HepG2 (cell line): ENCODE measurements around the gene CKB. TPM values are rescaled to one million over a fixed set of nuclear protein-coding genes. Genes with fewer than 3 reads are reported as not detected.

Source experiments
- ATAC-seq: fragments of 200-7000 bp; cut with Tn5 transposase; 3 replicates; pipeline ENCODE4 v1.9.1; 2020; ENCODE audit warnings: mild to moderate bottlenecking, moderate library complexity
- BruUV-seq: library from RNA; stranded (reverse); fragments of 400-500 nt; replicated peaks from 2 replicates; lab custom pipeline; 2021; lab: Mats Ljungman, UMichigan
- CTCF ChIA-PET: fragments of 300-600 bp; formaldehyde crosslinking; extraction: SDS; loops from one replicate; lab custom pipeline; 2021; ENCODE audit warnings: low total read pairs, inconsistent platforms, low intra/inter-chr PET ratio; lab: Yijun Ruan, JAX
- POLR2A ChIA-PET: fragments of 350-600 bp; sonication (Branson Sonifier 250); formaldehyde crosslinking; loops from one replicate; lab custom pipeline; 2020; ENCODE audit warnings: antibody characterized with exemption, inconsistent platforms; lab: Yijun Ruan, JAX
- DNase-seq: peaks from one replicate; pipeline ENCODE4 v3.0.0-alpha.2; 2015; ENCODE audit warnings: low spot score
- FAIRE-seq: peaks from 3 replicates; lab custom pipeline; 2011; peaks lifted over from hg19 to GRCh38; lab: Jason Lieb, UNC
- H2AFZ ChIP-seq: one replicate; pipeline ENCODE4 v1.6.1; 2011; ENCODE audit warnings: low read length, inconsistent platforms
- H3K27ac ChIP-seq: fragments of 300-600 bp; 3 replicates; pipeline ENCODE4 v1.8.0; 2011; ENCODE audit warnings: mixed run types, mild to moderate bottlenecking, mixed read lengths, low read length, inconsistent platforms; ENCODE audit not compliant: insufficient read depth; ENCODE audit errors: extremely low read length
- H3K27me3 ChIP-seq, 2 experiments: fragments of 200-600 bp in 1 of 2; 2 replicates in 1 of 2; 3 replicates in 1 of 2; pipeline versions ENCODE4 v1.6.0 to v1.8.0; 2011; ENCODE audit warnings: low read length in 2 of 2, mild to moderate bottlenecking in 2 of 2, moderate library complexity in 2 of 2, inconsistent platforms in 1 of 2; ENCODE audit not compliant: insufficient read depth in 2 of 2, control insufficient read depth in 1 of 2
- H3K36me3 ChIP-seq, 2 experiments: fragments of 200-600 bp in 1 of 2; replicated peaks in 1 of 2; 2 replicates in 1 of 2; 3 replicates in 1 of 2; pipeline versions ENCODE4 v1.5.1 to v1.8.0; 2011; ENCODE audit warnings: low read length in 2 of 2, inconsistent platforms in 1 of 2; ENCODE audit not compliant: insufficient read depth in 2 of 2, control insufficient read depth in 1 of 2
- H3K4me1 ChIP-seq: 2 replicates; pipeline ENCODE4 v1.5.1; 2012; ENCODE audit warnings: low read length, inconsistent platforms; ENCODE audit not compliant: insufficient read depth
- H3K4me2 ChIP-seq: 2 replicates; pipeline ENCODE4 v1.6.0; 2011; ENCODE audit warnings: low read depth, low read length, inconsistent platforms
- H3K4me3 ChIP-seq, 3 experiments: fragments of 200-600 bp in 1 of 3; sonication (generic), shearing (Covaris generic) in 1 of 3; replicated peaks in 1 of 3; 2 replicates each; pipeline ENCODE4 v1.5.1; 2011 to 2016; ENCODE audit warnings: low read length in 3 of 3, inconsistent platforms in 2 of 3, low read depth in 2 of 3, mild to moderate bottlenecking in 2 of 3, control low read depth in 1 of 3, mixed read lengths in 1 of 3; ENCODE audit not compliant: insufficient read depth in 1 of 3
- H3K79me2 ChIP-seq: one replicate; pipeline ENCODE4 v1.6.1; 2011; ENCODE audit warnings: low read length, inconsistent platforms; ENCODE audit not compliant: insufficient read depth
- H3K9ac ChIP-seq: 2 replicates; pipeline ENCODE4 v1.6.0; 2011; ENCODE audit warnings: mild to moderate bottlenecking, low read depth, low read length, inconsistent platforms; ENCODE audit not compliant: insufficient read depth
- H3K9me3 ChIP-seq: 2 replicates; pipeline ENCODE4 v1.5.1; 2012; ENCODE audit warnings: mild to moderate bottlenecking, low read length
- H4K20me1 ChIP-seq: 2 replicates; pipeline ENCODE4 v1.6.0; 2011; ENCODE audit warnings: inconsistent platforms, mild to moderate bottlenecking, low read length, moderate library complexity; ENCODE audit not compliant: insufficient read depth
- EED ChIP-seq: sonication (generic); formaldehyde crosslinking; IDR thresholded peaks from 2 replicates; pipeline ENCODE4 v1.5.0; 2020; ENCODE audit warnings: mild to moderate bottlenecking, missing genetic modification reagents
- PPARG ChIP-seq: conservative IDR thresholded peaks from 2 replicates; pipeline ENCODE4 v1.6.1; 2016; ENCODE audit warnings: missing biosample characterization, missing genetic modification reagents
- RAD21 ChIP-seq: fragments of 450-650 bp; formaldehyde crosslinking; IDR thresholded peaks from 2 replicates; pipeline ENCODE4 v1.5.0; 2020; ENCODE audit warnings: mild to moderate bottlenecking
- RBAK ChIP-seq: sonication (generic); formaldehyde crosslinking; IDR thresholded peaks from 2 replicates; pipeline ENCODE4 v1.5.1; 2020; ENCODE audit warnings: mild to moderate bottlenecking, missing genetic modification reagents
- SSRP1 ChIP-seq: IDR thresholded peaks from 2 replicates; pipeline ENCODE4 v1.6.1; 2016; ENCODE audit warnings: control low read depth
- TSC22D2 ChIP-seq: sonication (generic); formaldehyde crosslinking; IDR thresholded peaks from 2 replicates; pipeline ENCODE4 v1.5.1; 2020; ENCODE audit warnings: missing genetic modification reagents, mild to moderate bottlenecking, borderline replicate concordance
- ZNF274 ChIP-seq: sonication (generic); formaldehyde crosslinking; IDR thresholded peaks from 2 replicates; pipeline ENCODE4 v1.5.1; 2020; ENCODE audit warnings: mild to moderate bottlenecking, missing genetic modification reagents
- ZNF33B ChIP-seq: sonication (generic); formaldehyde crosslinking; IDR thresholded peaks from 2 replicates; pipeline ENCODE4 v1.5.1; 2020; ENCODE audit warnings: mild to moderate bottlenecking, missing genetic modification reagents
- ZNF367 ChIP-seq: sonication (generic); formaldehyde crosslinking; IDR thresholded peaks from 2 replicates; pipeline ENCODE4 v1.4.0; 2020; ENCODE audit warnings: missing genetic modification reagents, borderline replicate concordance
- ZNF501 ChIP-seq: sonication (generic); formaldehyde crosslinking; IDR thresholded peaks from 2 replicates; pipeline ENCODE4 v1.5.1; 2020; ENCODE audit warnings: mild to moderate bottlenecking, moderate library complexity, missing genetic modification reagents
- ZNF546 ChIP-seq: sonication (generic); formaldehyde crosslinking; conservative IDR thresholded peaks from 2 replicates; pipeline ENCODE4 v1.8.1; 2023; ENCODE audit warnings: mild to moderate bottlenecking, missing genetic modification reagents
- ZNF747 ChIP-seq: sonication (generic); formaldehyde crosslinking; IDR thresholded peaks from 2 replicates; pipeline ENCODE4 v1.8.1; 2023; ENCODE audit warnings: missing genetic modification reagents, mild to moderate bottlenecking, borderline replicate concordance
- WGBS: methylation state at CpG from one replicate; pipeline ENCODE4 v1.1.6; 2017; ENCODE audit warnings: low lambda C conversion rate; 5-methylcytosine and 5-hydroxymethylcytosine counted together
- in situ Hi-C: cut with HindIII; loops from 2 replicates; pipeline ENCODE4 v1.10.0; 2017; ENCODE audit warnings: low pct_unique_long_range_greater_than_20kb; ENCODE audit not compliant: extremely low pct_ligation_motif_present
- intact Hi-C: fragments of 100-400 bp; cut with micrococcal nuclease; formaldehyde crosslinking; loops from one replicate; pipeline ENCODE4 v1.10.0; 2022; ENCODE audit not compliant: unreplicated experiment
- polyA plus RNA-seq, 8 experiments: library from polyadenylated mRNA; depleted of rRNA in 3 of 8; stranded (reverse) in 7 of 8; unstranded in 1 of 8; fragments of >200 nt; fragmentation: Illumina TruSeq in 4 of 8; extraction: Trizol in 4 of 8; gene quantifications; 2 replicates each; pipeline versions ENCODE4 v1.2.1 to v1.2.3, GENCODE V29; 2011 to 2016; ENCODE audit warnings: low read depth in 4 of 8, missing spikeins in 1 of 8, mixed read lengths in 1 of 8; ENCODE audit not compliant: insufficient read depth in 1 of 8
- total RNA-seq, 5 experiments: library from RNA; depleted of rRNA; stranded (reverse); fragments of >200 nt; fragmentation: Illumina TruSeq; extraction: Trizol; gene quantifications; 2 replicates each; pipeline ENCODE4 v1.2.3, GENCODE V29; 2016; ENCODE audit warnings: low read depth in 1 of 5
- TF ChIP-seq, protein P1 (sequence below): sonication (generic); formaldehyde crosslinking; IDR thresholded peaks from 2 replicates; pipeline ENCODE4 v1.5.0; 2020; ENCODE audit warnings: missing genetic modification reagents
- TF ChIP-seq, protein P2 (sequence below): sonication (generic); formaldehyde crosslinking; IDR thresholded peaks from 2 replicates; pipeline ENCODE4 v1.8.1; 2023; ENCODE audit warnings: missing genetic modification reagents, mild to moderate bottlenecking, borderline replicate concordance
- TF ChIP-seq, protein P3 (sequence below): sonication (generic); formaldehyde crosslinking; IDR thresholded peaks from 2 replicates; pipeline ENCODE4 v1.4.0; 2020; ENCODE audit warnings: missing genetic modification reagents
- TF ChIP-seq, protein P4 (sequence below): sonication (generic); formaldehyde crosslinking; IDR thresholded peaks from 2 replicates; pipeline ENCODE4 v1.4.0; 2020; ENCODE audit warnings: missing genetic modification reagents
- TF ChIP-seq, protein P5 (sequence below): sonication (generic); formaldehyde crosslinking; IDR thresholded peaks from 2 replicates; pipeline ENCODE4 v1.8.1; 2023; ENCODE audit warnings: missing genetic modification reagents, inconsistent platforms, borderline replicate concordance

CKB gene
- total and polyA plus RNA-seq, 2 of the 13 experiments (the other 11 are each of a cell fraction or from before 2014, with no cell fraction given): 82.3 to 217 TPM

- intact Hi-C loops: no loop called here
- H3K36me3 ChIP-seq: peaks cover 8 to 26% of the 10 kb centered on the region in 2 experiments; a peak in 3 of 5 replicates
- peak overlapping the region; percentile 82 for H3K4me2 ChIP-seq
- ChIA-PET CTCF (no interaction called here), POLR2A (interaction anchor here (1.5 to 2.3 kb wide), 4 partner anchors 12 to 66 kb away, joined by 6 to 12 read pairs (median 8); partner anchors contain the start of genes KLC1 and TRMT61A)
- H3K9me3 ChIP-seq: no peaks in the 10 kb centered on the region
- peaks cover 14% of the 10 kb centered on the region; the same call in 1 of the 2 replicates for H4K20me1 ChIP-seq
- H3K27me3 ChIP-seq: peaks cover 0 to 3% of the 10 kb centered on the region in 2 experiments; a peak in 1 of 5 replicates
- no peak for FAIRE-seq
- peak overlapping the region; percentile 81 to 100 (median 92) for H3K4me3 ChIP-seq
- H3K27ac ChIP-seq: peak overlapping the region; percentile 88
- H3K79me2 ChIP-seq: peaks cover 79% of the 10 kb centered on the region
- in situ Hi-C loops: no loop called here
- DNase-seq: no peak
- ATAC-seq: peak; percentile 48
- H3K9ac ChIP-seq: peak overlapping the region; percentile 91
- H3K4me1 ChIP-seq: peaks cover 48% of the 10 kb centered on the region
- no CpG with 5 or more reads among the region's 25 CpGs for WGBS
- no peak overlapping the region for H2AFZ ChIP-seq
- no TSS peak for BruUV-seq
- TF ChIP-seq PPARG (CRISPR knock-in tag): no peak
- TF ChIP-seq, protein P1, sequence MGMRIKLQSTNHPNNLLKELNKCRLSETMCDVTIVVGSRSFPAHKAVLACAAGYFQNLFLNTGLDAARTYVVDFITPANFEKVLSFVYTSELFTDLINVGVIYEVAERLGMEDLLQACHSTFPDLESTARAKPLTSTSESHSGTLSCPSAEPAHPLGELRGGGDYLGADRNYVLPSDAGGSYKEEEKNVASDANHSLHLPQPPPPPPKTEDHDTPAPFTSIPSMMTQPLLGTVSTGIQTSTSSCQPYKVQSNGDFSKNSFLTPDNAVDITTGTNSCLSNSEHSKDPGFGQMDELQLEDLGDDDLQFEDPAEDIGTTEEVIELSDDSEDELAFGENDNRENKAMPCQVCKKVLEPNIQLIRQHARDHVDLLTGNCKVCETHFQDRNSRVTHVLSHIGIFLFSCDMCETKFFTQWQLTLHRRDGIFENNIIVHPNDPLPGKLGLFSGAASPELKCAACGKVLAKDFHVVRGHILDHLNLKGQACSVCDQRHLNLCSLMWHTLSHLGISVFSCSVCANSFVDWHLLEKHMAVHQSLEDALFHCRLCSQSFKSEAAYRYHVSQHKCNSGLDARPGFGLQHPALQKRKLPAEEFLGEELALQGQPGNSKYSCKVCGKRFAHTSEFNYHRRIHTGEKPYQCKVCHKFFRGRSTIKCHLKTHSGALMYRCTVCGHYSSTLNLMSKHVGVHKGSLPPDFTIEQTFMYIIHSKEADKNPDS (CRISPR knock-in tag): peak; percentile 35; the same call in 1 of the 2 replicates
- TF ChIP-seq ZNF367 (CRISPR knock-in tag): peak; percentile 11; the same call in 1 of the 2 replicates
- peak; percentile 28; the same call in 1 of the 2 replicates for TF ChIP-seq ZNF33B
- TF ChIP-seq, protein P2, sequence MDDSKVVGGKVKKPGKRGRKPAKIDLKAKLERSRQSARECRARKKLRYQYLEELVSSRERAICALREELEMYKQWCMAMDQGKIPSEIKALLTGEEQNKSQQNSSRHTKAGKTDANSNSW (CRISPR knock-in tag): 0 out of 2 replicates have a peak, but pooled peaks have one; percentile 25
- TF ChIP-seq ZNF546 (CRISPR knock-in tag): 0 out of 2 replicates have a peak, but pooled peaks have one; percentile 23
- TF ChIP-seq ZNF274 (CRISPR knock-in tag): 0 out of 2 replicates have a peak, but pooled peaks have one; percentile 29
- TF ChIP-seq EED (CRISPR knock-in tag): 0 out of 2 replicates have a peak, but pooled peaks have one; percentile 62
- TF ChIP-seq TSC22D2 (CRISPR knock-in tag): 0 out of 2 replicates have a peak, but pooled peaks have one; percentile 42
- TF ChIP-seq RAD21 (CRISPR knock-in tag): no peak
- TF ChIP-seq, protein P3, sequence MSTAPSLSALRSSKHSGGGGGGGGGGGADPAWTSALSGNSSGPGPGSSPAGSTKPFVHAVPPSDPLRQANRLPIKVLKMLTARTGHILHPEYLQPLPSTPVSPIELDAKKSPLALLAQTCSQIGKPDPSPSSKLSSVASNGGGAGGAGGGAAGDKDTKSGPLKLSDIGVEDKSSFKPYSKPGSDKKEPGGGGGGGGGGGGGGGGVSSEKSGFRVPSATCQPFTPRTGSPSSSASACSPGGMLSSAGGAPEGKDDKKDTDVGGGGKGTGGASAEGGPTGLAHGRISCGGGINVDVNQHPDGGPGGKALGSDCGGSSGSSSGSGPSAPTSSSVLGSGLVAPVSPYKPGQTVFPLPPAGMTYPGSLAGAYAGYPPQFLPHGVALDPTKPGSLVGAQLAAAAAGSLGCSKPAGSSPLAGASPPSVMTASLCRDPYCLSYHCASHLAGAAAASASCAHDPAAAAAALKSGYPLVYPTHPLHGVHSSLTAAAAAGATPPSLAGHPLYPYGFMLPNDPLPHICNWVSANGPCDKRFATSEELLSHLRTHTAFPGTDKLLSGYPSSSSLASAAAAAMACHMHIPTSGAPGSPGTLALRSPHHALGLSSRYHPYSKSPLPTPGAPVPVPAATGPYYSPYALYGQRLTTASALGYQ (CRISPR knock-in tag): 0 out of 2 replicates have a peak, but pooled peaks have one; percentile 31
- TF ChIP-seq, protein P4, sequence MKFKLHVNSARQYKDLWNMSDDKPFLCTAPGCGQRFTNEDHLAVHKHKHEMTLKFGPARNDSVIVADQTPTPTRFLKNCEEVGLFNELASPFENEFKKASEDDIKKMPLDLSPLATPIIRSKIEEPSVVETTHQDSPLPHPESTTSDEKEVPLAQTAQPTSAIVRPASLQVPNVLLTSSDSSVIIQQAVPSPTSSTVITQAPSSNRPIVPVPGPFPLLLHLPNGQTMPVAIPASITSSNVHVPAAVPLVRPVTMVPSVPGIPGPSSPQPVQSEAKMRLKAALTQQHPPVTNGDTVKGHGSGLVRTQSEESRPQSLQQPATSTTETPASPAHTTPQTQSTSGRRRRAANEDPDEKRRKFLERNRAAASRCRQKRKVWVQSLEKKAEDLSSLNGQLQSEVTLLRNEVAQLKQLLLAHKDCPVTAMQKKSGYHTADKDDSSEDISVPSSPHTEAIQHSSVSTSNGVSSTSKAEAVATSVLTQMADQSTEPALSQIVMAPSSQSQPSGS (CRISPR knock-in tag): 0 out of 2 replicates have a peak, but pooled peaks have one; percentile 10
- 0 out of 2 replicates have a peak, but pooled peaks have one; percentile 22 for TF ChIP-seq ZNF501 (CRISPR knock-in tag)
- TF ChIP-seq, protein P5, sequence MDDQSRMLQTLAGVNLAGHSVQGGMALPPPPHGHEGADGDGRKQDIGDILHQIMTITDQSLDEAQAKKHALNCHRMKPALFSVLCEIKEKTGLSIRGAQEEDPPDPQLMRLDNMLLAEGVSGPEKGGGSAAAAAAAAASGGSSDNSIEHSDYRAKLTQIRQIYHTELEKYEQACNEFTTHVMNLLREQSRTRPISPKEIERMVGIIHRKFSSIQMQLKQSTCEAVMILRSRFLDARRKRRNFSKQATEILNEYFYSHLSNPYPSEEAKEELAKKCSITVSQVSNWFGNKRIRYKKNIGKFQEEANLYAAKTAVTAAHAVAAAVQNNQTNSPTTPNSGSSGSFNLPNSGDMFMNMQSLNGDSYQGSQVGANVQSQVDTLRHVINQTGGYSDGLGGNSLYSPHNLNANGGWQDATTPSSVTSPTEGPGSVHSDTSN (CRISPR knock-in tag): 0 out of 2 replicates have a peak, but pooled peaks have one; percentile 33
- no peak for TF ChIP-seq SSRP1 (CRISPR knock-in tag)
- TF ChIP-seq RBAK (CRISPR knock-in tag): no peak
- peak; percentile 11; the same call in 1 of the 2 replicates for TF ChIP-seq ZNF747 (CRISPR knock-in tag)
Observed at GRCh38 chr14:103562179-103562428, 39.5 kb upstream of the CKB start.
